Effector CD8-positive, alpha-beta T cell (primary cell): ENCODE measurements around the gene ZNF862.
A peak's percentile ranks its signal among the peaks of the same experiment; 100 is the strongest.

Source experiments
- DNase-seq: peaks from one replicate; lab custom pipeline; 2025; lab: John Stamatoyannopoulos, UW

Gene ZNF862

GRCh38 chr7:149866139-149866778, 28.1 kb downstream of the ZNF862 start:
- DNase-seq, result no peak

- peak; percentile 12 for DNase-seq
Observed at GRCh38 chr7:149866779-149867447, 28.7 kb downstream of the ZNF862 start.

- DNase-seq, result no peak
Observed at GRCh38 chr7:149867762-149868622, 29.8 kb downstream of the ZNF862 start.

- DNase-seq, result no peak
Observed at GRCh38 chr7:149868623-149869290, 30.6 kb downstream of the ZNF862 start.

- DNase-seq, result no peak
Observed at GRCh38 chr7:149869291-149869650, 31.1 kb downstream of the ZNF862 start.

- no peak for DNase-seq
Observed at GRCh38 chr7:149869867-149870266, 31.7 kb downstream of the ZNF862 start.

GRCh38 chr7:149870274-149870673, 32.1 kb downstream of the ZNF862 start:
- DNase-seq, result no peak

- no peak for DNase-seq
Observed at GRCh38 chr7:149870701-149871483, 32.7 kb downstream of the ZNF862 start.

GRCh38 chr7:149871576-149871975, 33.4 kb downstream of the ZNF862 start:
- DNase-seq, result no peak

GRCh38 chr7:149872419-149873073, 34.4 kb downstream of the ZNF862 start:
- DNase-seq, result no peak

GRCh38 chr7:149873074-149873969, 35.1 kb downstream of the ZNF862 start, which contains the start of gene ATP6V0E2:
Gene ATP6V0E2 (plus strand): TSS chr7:149873969. CDS start chr7:149874066, 97 bp downstream.
- peak; percentile 86 for DNase-seq

- DNase-seq, result no peak
Observed at GRCh38 chr7:149873970-149874643, 35.9 kb downstream of the ZNF862 start.

GRCh38 chr7:149874644-149875028, 36.5 kb downstream of the ZNF862 start:
- no peak for DNase-seq

- DNase-seq, result no peak
Observed at GRCh38 chr7:149875396-149875795, 37.2 kb downstream of the ZNF862 start.

- no peak for DNase-seq
Observed at GRCh38 chr7:149877890-149878522, 39.8 kb downstream of the ZNF862 start.

- no peak for DNase-seq
Observed at GRCh38 chr7:149878523-149878921, 40.3 kb downstream of the ZNF862 start.

GRCh38 chr7:149879271-149879743, 41.1 kb downstream of the ZNF862 start:
- no peak for DNase-seq
